HG02623 (cell line): ENCODE results near the gene THAP4.
"Not testable (repeated sequence)": the region's sequence is repeated elsewhere in the genome, so short reads cannot be mapped to it uniquely, and the experiment has no call there.

ENCODE experiments used
- ATAC-seq: cut with Tn5 transposase; IDR thresholded peaks from one replicate; pipeline ENCODE4 v1.9.1; 2021; ENCODE audit warnings: moderate library complexity; ENCODE audit not compliant: unreplicated experiment

Gene THAP4

DNA sequence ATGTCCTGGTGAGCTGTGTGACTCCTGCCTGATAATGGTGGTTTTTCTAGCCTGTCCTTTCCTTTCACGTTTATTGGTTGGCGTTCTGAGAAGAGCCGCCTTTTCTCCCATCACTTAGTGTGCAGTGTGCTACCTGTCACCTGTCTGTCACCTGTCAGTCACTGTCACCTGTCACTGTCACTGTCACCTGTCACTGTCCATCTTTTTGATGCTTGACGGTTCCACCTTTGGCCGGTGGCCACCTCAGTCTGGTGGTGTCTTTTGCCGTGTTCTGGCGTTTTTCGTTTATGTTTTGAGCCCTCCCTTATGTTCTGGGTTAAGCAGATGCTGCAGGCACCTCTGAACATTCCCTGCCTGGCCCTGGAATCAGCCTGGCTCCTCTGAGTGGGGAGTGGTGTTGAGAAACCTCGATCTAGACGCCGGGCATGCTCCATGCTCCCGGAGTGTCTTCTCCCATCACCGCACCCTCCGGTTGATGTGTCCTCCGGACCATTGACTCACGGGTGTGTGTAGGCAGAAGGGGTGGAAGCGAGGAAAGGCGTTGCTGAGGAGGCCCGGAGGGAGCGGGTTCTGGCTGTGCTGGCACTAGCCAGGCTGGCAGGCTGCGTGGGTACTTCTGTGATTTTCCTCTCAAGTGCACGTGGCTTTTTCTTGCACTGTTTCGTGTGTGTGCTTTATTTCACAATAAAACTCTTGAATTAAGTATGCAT lies 28.9 kb upstream of the THAP4 start:
- no peak for ATAC-seq

DNA sequence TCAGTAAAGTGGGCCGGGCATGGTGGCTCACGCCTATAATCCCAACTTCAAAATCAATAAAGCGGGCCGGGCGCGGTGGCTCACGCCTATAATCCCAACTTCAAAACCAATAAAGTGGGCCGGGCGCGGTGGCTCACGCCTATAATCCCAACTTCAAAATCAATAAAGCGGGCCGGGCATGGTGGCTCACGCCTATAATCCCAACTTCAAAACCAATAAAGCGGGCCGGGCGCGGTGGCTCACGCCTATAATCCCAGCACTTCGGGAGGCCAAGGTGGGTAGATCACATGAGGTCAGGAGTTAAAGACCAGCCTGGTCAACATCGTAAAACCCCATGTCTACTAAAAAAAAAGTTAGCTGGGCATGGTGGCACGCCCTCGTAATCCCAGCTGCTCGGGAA lies 25.8 kb upstream of the THAP4 start:
- ATAC-seq: not testable (repeated sequence)

DNA sequence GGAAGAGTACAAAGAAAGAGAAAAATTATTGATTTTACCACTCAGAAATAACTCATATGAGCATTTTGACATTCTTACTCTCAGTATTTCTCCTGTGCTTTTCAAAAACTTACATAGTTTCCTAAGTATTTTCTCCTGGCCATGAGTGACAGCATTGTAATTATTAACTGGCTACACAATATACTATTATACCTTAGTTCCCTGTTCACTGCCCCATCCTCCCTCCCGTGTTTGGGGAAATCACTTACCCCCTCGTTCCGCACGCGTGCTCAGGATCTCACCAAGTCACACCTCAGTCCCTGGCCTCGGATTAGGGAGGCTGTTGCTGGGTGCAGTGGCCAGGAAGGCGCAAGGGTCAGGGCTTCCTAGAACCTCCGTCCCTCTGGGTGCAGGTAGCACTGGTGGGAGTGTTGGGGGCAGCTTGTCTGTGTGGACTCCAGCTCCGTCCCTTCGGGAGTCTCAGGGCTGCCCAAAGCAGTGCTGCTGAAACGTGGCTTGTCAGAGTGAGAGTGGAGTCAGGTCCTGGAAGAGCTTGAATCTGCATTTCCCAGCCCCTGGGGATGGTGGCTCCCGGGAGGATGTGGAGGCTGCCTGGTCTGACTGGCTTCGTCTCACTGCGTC lies 23.7 kb upstream of the THAP4 start:
- ATAC-seq: no peak

DNA sequence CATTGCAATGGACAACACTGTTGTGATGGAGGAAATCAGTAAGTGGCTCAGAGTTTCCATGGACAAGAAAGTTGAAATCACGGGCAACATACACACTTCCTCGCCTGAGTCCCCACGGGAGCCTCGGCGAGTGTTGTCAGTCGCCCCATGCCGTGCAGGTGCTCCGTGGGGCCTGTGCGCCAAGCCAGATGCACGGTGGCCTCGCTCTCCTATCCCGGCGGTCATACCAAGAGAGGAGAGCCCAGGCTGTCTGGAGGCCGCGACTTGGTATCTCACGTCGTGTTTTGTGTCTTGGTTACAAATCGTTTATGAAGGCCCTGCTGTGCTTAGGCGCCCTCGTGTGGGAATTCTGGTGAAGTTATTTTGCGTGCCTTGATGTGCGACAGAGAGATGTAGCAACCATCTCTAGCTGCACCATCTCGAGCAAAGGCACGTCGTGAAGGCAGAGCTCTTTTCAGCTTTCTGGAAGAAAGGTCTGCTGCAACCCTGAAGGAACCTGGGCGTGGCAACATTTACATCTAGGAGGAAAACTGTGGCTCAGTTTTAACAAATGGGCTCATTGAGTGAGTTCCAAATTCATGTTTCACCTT lies 22.3 kb upstream of the THAP4 start:
- ATAC-seq: no peak

DNA sequence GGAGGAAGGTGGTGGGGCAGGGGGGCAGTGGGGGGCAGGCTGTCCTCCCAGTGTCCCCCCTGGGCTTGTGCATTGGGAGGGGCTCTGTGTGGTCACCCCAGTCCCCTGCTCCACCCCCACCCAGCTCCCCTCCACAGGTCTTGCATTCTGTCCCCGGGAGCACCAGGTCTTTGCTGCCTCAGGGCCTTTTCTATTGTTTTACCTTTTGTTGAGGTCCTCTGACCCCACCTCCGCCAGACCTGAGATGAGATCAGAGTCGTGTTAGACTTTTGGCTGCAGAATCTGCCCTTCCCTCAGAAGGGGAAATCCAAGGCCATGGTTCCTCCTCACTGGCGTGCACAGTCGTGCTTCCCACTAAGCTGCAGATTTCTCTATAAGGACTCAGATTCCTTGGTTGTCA lies 21.3 kb upstream of the THAP4 start:
- no peak for ATAC-seq

DNA sequence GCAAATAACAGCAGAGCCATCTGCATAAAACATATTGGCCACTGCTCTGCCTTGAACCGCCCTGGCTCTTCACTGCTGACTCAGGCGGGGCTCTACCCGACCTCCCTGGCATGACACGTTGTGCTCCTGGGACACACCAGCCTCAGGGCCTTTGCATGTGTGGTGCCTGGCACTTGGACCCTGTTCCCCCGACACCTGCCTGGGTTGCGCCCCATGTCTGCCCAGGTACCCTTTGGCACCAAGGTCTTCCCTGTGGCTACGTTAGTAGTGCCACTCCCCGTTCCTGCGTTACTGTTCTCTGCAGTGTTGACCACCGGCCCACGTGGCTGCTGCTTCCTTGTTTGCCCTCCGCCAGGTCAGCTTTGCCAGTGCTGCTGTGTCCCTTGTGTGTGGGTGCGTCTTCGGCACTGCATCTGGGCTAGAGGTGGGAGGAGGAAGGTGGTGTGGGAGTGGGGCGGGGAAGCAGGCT lies 20.9 kb upstream of the THAP4 start:
- ATAC-seq: no peak

DNA sequence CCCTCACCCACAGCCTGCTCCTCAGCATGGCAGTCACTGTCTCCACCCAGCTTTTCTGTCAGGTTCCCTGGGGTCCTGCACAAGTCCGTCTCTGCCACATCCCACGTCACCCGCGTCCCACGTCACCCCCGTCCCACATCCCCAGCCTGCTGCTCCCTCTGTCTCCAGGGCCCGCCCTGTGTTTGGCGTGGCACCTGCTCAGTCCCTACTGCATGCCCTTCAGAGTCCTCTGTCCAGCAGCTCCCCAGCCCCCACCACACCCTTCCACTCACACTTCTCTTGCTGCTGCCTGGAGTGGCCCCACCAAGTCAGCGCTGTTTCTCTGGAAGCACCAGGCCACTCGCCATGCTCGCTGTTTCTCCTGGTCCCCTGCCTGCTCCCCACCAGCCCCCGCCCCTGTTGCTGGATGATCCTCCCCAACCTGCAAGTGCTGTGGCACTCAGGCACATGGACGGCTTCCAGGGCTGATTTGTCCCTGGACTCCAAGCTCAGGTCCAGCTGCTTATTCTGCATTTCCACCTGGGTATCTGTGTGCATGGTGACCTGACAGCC lies 19.3 kb upstream of the THAP4 start:
- ATAC-seq: no peak

DNA sequence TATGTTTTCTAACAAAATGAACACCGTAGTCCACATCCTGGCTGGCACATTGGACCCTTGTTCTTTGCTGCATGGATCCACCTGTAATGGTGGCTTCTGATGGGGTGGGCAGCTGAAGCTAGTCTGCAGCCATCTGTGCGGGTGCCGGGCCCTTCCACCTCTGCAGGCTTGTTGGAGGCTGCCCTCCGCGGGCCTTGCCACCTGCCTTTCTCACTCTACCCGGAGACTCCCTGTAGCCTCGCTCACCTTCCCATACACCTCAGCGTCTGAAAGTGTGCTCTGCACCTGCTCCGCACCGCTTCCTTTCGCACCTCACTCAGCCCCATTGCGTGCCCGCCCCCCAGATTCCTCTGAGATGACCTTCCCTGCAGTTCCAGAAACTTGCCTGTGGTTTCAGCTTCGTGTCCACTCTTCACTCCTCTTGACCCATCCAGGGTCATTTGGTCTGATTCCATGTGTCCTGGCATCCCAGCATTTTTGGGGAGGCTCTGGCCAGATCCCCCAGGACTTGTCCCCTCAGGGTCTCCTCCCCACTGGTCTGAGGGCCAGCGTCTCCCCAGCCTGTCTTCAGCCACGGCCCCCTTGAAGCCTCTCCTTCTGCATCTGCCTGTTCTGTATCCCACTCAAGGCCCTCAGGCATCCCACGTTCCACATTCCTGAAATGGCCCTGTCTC lies 18.7 kb upstream of the THAP4 start:
- no peak for ATAC-seq

DNA sequence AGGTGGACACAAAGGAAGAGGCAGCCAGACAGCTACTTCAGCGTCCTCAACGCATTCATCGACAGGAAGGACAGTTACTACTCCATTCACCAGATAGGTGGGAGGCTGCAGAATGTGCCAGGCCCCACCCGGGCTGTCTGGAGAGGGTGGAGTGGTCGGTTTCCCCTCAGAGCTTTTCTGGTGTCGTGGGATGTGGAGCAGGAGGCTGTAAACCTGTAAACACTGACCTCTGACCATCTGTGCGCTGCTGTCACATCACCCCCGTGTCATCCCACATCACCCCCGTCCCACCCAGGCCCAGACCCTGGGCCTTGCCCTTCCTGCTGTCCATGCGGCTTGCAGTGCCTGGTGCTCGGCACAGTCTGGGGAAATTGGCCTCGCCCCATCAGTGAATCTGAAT lies 17.6 kb upstream of the THAP4 start:
- ATAC-seq: no peak

DNA sequence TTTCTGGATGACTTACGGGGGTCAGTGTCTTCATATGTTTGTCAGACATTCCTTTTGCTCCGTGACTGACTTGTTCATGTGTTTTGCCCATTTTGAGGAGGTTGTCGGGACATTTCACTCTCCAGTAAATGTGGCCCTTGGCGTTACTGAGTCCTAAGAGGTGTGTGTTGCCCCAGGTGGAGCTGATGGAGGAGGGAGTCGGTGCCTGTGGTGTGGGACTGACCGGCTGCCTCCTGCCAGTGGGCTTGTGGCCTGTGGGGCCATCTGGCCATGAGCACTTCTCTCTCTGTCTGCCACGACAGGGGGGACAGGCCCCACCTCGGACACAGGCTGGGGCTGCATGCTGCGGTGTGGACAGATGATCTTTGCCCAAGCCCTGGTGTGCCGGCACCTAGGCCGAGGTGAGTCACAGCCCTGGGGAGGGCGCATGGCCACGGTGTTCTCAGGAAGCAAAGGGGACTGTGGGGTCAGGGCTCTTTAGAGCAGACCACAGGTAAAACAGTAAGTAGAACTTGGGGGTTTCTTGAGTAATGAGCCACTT lies 16.3 kb upstream of the THAP4 start:
- ATAC-seq: no peak

DNA sequence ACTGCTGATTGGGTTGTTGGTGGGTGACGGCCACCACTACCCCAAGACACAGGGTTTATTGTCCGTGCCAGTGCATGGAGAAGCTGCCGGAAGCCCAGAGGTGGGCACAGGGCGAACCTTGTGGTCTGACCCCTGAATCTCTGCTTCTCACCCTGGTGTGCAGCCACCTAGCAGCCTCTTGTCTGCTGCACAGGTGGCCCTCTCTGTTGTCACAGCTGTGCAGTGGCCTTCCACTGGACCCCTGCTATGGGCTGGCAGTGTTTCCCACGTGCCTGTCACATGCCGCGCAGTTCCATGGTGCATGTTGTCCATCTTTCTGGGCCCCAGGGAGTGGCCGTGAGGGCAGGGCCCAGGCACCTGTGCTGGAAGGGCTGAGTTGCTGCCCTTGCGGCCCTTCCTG lies 15.8 kb upstream of the THAP4 start:
- ATAC-seq: no peak

DNA sequence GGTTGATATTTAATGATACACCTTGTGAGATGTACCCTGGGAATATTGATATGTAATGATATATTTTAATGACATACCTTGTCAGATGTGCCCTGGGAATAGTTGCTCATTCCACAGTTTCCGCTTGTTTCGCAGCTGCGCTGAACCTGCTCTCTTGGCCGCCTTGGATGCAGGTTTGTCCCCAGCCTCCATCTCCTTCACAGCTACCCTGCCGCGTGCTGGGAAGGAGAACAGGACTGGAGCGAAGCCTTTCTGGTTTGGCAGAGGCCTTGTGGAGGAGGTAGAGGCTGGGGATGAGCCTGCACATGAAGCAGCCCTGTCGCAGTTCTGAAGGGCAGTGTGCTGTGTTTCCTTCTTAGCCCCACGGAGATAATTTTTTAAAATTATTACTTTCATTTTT lies 15.2 kb upstream of the THAP4 start:
- ATAC-seq: no peak

DNA sequence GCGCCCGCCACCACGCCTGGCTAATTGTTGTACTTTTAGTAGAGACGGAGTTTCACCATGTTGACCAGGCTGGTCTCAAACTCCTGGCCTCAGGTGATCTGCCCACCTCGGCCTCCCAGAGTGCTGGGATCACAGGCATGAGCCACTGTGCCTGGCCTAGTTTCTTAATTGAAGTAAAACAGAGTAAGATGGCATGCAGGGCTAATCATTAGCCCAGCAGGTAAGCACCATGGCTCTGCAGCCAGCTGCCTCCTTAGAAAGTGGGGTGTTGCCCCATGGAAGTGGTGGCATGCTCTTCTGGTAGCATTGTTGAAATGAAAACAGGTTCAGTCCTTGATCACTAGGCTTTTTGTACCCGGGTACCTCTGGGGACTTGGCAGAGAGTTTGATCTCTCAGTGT lies 13.0 kb upstream of the THAP4 start:
- no peak for ATAC-seq

DNA sequence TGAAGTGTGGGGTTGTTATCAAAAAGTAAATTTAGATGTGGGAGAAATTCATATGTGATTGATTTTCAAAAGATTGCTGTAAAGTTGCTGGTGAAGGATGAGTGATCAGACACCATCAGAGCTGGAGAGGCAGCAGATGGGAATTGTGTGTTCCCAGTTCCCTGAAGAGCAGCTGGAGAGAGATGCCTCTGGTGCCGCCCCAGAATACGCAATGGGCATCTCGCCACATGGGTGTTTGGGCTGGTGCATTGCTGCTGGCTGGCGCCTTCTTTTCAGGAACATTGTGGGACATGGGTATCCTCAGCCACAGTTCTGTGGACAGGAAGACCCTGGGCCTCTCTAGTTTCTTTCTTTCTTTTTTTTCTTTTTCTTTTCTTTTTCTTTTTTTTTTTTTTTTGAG lies 12.4 kb upstream of the THAP4 start:
- ATAC-seq: no peak

DNA sequence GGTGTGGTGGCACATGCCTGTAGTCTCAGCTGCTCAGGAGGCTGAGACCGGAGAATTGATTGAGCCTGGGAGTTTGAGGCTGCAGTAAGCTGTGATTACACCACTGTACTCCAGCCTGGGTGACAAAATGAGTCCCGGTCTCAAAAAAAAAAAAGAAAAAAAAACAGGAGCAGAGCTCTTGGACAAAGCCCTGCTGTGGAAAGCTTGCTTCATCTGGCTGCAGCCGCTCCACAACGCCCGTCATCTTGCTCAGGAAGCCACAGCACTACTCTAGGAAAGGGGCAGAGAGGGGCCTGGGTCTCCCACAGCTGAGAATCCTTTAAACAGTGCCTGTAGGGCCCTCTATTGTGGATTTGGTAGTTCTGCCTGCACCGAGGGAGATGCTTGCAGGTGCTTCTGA lies 11.5 kb upstream of the THAP4 start:
- ATAC-seq: no peak

DNA sequence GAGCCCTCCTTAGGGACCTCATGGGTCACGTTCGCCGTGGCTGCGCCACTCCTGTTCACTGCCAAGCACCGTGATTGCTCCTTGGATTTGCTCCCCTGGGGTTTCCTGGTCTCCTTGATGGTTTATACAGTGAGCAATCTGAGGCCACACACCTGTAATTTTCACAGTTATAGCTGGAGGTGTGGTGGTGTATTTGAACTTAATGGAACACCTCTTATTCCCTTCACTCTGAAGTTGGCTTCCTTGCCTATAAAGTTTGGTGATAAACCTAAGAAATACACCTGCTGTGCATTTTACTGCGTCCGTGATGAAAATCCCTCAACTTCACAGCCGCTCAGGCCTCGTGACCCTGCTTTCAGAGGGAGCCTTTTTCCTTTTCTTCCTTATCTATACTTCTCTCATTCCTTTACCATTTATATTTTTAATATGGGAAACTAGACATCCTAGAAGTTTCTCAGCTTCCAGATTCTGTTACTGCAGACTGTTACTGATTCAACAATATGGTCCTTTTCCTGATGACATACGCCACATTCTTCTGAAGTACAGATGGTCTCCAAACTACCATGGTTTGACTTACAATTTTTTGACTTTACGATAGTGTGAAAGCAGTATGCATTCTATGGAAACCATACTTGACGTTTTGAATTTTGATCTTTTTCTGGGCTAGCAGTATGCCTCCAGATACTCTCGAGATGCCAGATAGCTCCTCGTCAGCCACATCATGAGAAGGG lies 9.1 kb upstream of the THAP4 start:
- ATAC-seq: no peak

DNA sequence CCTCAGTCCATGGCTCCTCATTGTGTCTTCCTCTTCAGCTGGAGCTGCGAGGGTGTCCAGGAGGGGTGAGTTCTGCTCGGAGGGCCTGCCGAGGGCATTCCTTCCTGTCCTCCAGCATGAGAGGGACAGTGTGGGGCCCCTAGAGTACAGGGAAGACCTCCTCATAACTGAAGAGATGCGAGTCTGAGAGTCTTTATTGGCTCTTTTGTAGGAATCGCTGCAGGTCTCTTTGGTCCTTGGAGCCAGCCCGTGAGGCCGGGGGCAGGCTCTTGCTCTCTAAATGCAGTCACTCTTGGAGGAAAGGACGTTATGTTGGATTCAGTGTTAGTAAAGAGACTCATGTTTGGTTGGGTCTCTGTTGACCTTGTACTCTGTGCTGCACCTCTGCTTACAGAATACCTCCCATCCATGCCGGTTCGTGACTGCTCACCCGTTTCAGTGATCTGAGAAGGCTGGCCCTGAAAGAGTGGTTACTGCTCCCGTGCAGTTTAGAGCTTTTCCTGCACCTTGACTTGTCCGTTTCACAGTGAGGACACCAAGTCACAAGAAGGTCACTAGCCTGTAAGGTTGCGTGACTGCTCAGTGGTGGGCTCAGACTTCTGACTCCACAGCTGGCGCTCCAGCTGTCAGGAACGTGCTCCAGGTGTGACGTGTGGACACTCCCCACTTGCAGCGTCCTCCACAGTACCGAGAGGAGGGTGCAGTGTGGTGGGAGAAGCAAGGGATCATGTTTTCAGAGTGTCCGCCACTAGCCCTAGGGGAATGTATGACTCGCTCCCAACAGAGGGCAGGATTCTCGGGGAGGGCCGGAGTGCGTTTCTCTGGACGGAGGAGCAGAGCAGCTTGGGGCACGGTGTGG lies 8.3 kb upstream of the THAP4 start:
- ATAC-seq: no peak

DNA sequence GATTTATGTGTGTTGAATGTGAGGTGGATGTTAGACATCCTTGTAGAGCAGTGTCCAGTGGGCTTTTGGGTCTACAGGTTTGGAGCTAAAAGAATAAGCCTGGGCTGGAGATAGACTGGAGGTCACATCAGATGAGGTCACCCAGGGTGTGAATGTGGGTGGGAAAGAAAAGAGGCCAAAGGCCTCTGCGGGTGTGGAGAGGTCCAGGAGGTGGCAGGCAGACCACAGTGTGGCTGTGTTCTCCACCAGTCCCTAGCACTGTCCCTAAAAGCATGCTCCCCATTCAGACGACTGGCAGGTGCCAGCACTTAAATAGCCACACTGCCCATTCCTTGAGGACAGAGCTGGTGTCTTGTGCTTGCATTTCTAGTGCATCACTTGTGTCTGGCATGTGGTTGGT lies 4.7 kb upstream of the THAP4 start:
- ATAC-seq: no peak

DNA sequence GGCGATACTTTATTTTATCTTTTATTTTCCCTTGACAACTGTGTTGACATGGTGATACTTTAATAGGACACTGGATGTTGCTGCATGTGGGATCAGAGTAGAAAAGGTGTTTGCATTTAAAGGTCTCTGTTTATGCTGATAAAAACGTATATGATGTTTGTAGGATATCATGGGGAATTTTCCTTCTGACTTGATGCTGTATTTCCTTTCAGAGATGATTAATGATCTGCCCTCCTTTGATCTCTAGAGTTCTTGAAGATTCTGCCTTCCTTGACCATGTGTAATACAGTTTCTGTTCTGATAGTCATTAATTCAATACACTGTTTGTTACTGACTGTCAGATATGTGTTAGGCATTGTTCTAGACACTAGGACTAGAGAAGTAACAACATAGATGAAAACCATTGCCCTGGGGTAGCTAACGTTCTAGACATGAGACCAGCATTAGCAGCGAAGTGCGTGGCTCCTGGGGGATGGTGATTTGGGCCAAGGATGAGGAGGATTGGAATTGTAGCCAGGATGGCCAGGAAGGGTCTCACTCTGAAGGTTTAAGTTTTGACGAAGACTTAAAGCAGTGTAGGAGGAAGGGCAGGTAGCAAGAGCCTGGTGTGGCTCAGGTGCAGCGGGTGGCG lies 3.3 kb upstream of the THAP4 start:
- no peak for ATAC-seq
